Measurements from ENCODE around the gene LAMA1. TPM values are rescaled to one million over a fixed set of nuclear protein-coding genes. Genes with fewer than 3 reads are reported as not detected.

The LAMA1 gene
- polyA plus RNA-seq, 1 donor from 2014 or later, result 10.3 TPM

DNA sequence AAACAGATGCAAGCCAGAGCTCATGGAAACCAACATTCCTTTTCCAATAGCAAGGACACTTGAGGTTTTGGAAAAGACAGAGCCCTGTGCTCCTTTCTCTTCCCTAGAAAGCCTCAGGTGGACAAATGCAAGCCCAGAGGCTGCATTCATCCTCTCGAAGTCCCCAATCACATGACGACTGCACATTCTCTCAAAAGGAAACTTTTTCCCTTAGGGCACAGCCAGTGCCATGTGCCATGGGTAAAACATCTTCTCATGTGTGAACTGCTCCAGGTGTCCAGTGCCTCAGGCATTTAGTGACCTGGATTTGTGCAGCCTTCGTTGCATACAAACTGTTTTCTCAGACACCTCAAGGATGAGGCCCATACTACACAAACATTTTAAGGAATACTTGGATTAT, 140.7 kb downstream of the LAMA1 start:
- Histone ChIP-seq H3K9ac (ENCODE audit: low read length) (no peak overlapping the region), H3K27me3 (ENCODE audit: insufficient read depth, low read depth, low read length) (no peaks in the 10 kb centered on the region), H2AFZ (ENCODE audit: low read depth, low read length) (no peak overlapping the region), H3K9me3 (ENCODE audit: low read length) (no peaks in the 10 kb centered on the region), H3K79me2 (replicated peaks; ENCODE audit: insufficient read depth, low read length) (no peaks in the 10 kb centered on the region), H3K27ac (ENCODE audit: low read length) (no peak overlapping the region), H3K4me3 (ENCODE audit: low read length) (no peak overlapping the region), H3K4me2 (ENCODE audit: low read length) (no peak overlapping the region), H4K20me1 (ENCODE audit: insufficient read depth) (no peaks in the 10 kb centered on the region), H3K36me3 (ENCODE audit: insufficient read depth, low read length) (no peaks in the 10 kb centered on the region), H3F3A (ENCODE audit: insufficient read depth, low read length, poor library complexity, severe bottlenecking) (no peaks in the 10 kb centered on the region), H3K9me2 (ENCODE audit: insufficient read depth, low read length) (no peaks in the 10 kb centered on the region)
- no peak for TF ChIP-seq TAF1 (IDR thresholded peaks at IDR 0.05; ENCODE audit: low read depth)
- TF ChIP-seq, protein P1, sequence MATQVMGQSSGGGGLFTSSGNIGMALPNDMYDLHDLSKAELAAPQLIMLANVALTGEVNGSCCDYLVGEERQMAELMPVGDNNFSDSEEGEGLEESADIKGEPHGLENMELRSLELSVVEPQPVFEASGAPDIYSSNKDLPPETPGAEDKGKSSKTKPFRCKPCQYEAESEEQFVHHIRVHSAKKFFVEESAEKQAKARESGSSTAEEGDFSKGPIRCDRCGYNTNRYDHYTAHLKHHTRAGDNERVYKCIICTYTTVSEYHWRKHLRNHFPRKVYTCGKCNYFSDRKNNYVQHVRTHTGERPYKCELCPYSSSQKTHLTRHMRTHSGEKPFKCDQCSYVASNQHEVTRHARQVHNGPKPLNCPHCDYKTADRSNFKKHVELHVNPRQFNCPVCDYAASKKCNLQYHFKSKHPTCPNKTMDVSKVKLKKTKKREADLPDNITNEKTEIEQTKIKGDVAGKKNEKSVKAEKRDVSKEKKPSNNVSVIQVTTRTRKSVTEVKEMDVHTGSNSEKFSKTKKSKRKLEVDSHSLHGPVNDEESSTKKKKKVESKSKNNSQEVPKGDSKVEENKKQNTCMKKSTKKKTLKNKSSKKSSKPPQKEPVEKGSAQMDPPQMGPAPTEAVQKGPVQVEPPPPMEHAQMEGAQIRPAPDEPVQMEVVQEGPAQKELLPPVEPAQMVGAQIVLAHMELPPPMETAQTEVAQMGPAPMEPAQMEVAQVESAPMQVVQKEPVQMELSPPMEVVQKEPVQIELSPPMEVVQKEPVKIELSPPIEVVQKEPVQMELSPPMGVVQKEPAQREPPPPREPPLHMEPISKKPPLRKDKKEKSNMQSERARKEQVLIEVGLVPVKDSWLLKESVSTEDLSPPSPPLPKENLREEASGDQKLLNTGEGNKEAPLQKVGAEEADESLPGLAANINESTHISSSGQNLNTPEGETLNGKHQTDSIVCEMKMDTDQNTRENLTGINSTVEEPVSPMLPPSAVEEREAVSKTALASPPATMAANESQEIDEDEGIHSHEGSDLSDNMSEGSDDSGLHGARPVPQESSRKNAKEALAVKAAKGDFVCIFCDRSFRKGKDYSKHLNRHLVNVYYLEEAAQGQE (IDR thresholded peaks at IDR 0.05; ENCODE audit: borderline replicate concordance), result no peak
- TF ChIP-seq RAD21 (conservative IDR thresholded peaks at IDR 0.05), result no peak

DNA sequence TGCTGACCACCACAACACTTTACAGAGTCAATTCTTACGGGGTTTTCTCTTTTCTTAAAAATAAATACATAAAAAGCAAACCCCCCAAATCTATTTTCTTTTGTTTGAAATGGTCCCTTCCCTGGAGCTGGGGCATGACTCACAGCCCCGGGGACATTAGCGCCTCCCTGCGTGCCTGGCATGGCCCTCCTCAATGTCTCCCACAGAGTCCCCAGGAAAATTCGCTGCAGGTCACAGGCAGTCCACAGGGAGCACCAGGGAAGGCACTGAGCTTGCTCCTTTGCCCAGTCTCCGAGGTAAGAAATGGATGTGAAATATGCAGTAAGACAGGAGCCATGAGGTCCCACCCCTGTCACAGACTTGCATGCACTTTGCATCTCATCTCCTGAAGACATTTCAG, 142.5 kb downstream of the LAMA1 start:
- H3K4me2 ChIP-seq (ENCODE audit: low read length), result no peak overlapping the region
- H3K27me3 ChIP-seq (ENCODE audit: insufficient read depth, low read depth, low read length), result no peaks in the 10 kb centered on the region
- no peaks in the 10 kb centered on the region for H3K9me3 ChIP-seq (ENCODE audit: low read length)
- H3K9me2 ChIP-seq (ENCODE audit: insufficient read depth, low read length), result no peaks in the 10 kb centered on the region
- TF ChIP-seq RAD21 (conservative IDR thresholded peaks at IDR 0.05) (no peak), MXI1 (conservative IDR thresholded peaks at IDR 0.05; ENCODE audit: poor library complexity, severe bottlenecking) (no peak), SMC3 (conservative IDR thresholded peaks at IDR 0.05; ENCODE audit: poor library complexity) (no peak), EP300 (conservative IDR thresholded peaks at IDR 0.05; ENCODE audit: poor library complexity, severe bottlenecking) (no peak), TAF1 (IDR thresholded peaks at IDR 0.05; ENCODE audit: low read depth) (no peak), EZH2 (IDR thresholded peaks at IDR 0.05; ENCODE audit: borderline replicate concordance, insufficient read depth, low read length, poor library complexity, severe bottlenecking) (no peak)
- TF ChIP-seq, protein P1 (IDR thresholded peaks at IDR 0.05; ENCODE audit: borderline replicate concordance), result no peak
- no peaks in the 10 kb centered on the region for H3F3A ChIP-seq (ENCODE audit: insufficient read depth, low read length, poor library complexity, severe bottlenecking)
- H2AFZ ChIP-seq (ENCODE audit: low read depth, low read length), result no peak overlapping the region
- H4K20me1 ChIP-seq (ENCODE audit: insufficient read depth), result no peaks in the 10 kb centered on the region
- no peak overlapping the region for H3K4me3 ChIP-seq (ENCODE audit: low read length)
- no peaks in the 10 kb centered on the region for H3K36me3 ChIP-seq (ENCODE audit: insufficient read depth, low read length)
- H3K9ac ChIP-seq (ENCODE audit: low read length), result no peak overlapping the region
- H3K79me2 ChIP-seq (replicated peaks; ENCODE audit: insufficient read depth, low read length), result no peaks in the 10 kb centered on the region
- H3K27ac ChIP-seq (ENCODE audit: low read length), result no peak overlapping the region

Measured in neural cell (in vitro differentiated cells).